GM21367 (cell line): Measurements from ENCODE around the gene CALU.

Experiments used
- ATAC-seq: cut with Tn5 transposase; IDR thresholded peaks from one replicate; pipeline ENCODE4 v1.9.1; 2021; ENCODE audit not compliant: unreplicated experiment

Gene CALU

DNA sequence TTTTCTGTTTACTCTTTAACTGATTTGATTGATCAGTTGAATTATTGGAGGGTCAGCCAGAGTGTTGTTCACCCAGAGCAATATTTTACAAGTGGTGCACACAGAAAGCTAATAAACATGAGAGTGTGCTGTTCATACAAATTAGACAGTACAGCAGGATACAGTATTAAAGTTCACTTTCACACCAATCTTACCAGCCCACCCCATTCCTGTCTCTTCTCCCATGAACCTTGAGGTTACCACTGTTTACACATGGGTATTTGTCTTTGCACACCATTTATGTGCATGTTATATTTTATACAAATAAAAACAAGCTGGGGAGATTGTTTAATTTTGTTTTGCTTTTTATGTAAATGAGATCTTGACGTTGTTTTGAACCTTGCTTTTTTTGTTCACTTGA, 6.5 kb downstream of the CALU start:
- no peak for ATAC-seq

GRCh38 chr7:128747327-128748079, 8.3 kb downstream of the CALU start:
- no peak for ATAC-seq

DNA sequence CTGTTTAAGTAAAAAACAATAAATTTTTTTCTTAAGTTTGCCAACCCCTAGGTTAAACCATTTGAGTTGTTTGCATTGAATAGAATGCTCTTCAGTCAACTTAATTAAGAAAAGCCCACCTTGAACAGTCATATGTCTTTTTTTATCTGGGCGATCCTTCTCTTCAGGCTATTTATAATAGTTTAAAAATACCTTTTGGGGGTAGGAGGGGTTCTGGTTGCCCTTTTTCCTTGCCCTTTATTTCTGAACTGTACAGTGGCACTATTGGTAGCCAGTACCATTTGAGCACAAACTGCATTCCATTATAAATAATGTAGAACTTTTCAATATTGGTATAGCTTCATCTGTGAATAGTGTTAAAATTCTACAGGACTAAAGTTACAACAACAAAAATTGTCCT, 13.1 kb downstream of the CALU start:
- no peak for ATAC-seq

DNA sequence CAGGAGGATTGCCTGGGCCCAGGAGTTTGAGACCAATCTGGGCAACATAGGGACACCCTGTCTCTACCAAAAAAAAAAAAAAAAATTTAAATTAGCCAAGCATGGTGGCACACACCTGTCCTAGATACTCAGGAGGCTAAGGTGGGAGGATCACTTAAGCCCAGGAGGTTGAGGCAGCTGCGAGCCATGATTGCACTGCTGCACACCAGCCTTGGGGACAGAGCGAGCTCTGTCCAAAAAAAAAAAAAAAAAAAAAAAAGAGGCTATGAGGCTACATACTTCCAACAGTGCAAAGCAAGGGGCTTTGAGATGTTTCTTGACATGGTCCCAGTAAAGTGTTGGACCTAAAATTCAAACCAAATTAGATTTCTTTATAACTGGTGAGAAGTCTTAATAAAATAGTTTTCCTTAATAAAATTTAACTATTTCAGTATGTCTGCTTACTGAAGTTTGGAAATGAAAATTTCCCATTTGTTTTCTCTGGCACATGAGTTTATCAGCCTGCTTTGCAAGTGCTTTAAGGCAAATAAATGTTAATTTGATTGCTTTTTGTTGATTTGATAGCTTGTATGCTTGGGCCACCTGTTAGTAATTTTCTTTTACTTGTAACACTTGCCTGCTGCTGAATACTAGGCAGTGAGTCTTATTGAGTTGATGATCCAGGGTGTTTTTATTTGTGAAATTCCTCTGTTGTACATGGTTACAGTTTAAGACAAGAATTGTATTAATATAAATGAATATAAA, 16.1 kb downstream of the CALU start:
- no peak for ATAC-seq

- no peak for ATAC-seq
Measured at GRCh38 chr7:128755819-128756476, 16.8 kb downstream of the CALU start.

DNA sequence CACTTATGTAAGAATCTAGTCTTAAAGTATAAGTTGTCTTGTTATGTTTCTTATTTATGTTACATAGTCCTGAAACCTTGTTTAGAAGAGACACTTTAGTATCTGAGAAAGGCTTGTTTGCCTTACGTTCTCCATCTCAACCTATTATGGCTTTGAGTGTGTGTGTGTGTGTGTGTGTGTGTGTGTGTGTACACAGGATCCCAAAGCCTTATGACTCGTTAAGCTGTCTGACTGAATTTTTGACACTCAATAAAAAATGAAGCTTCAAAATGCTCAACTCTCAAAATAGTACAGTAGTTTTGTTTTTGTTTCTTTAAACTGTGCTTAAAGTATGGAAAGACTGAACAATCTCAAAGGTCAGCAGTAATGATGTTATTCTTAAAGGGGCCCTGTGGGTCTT, 18.0 kb downstream of the CALU start:
- no peak for ATAC-seq

DNA sequence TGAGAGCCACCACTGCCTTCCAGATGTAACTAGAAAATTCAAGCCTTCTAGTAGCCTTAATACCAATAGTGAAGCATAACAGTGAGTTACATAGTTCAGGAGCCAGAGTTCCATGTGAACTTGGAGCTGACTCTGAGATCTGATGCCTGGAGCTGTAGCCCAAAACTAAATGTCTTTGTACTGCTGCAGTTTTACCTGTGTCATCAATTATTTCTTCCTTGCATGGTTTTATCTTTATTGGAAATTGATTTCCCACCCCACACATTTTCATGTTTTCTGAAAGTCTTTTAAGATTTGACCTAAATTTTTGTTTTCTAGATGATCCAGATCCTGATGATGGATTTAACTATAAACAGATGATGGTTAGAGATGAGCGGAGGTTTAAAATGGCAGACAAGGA, 19.4 kb downstream of the CALU start:
- ATAC-seq, result no peak

GRCh38 chr7:128759242-128759641, 20.1 kb downstream of the CALU start:
- no peak for ATAC-seq

DNA sequence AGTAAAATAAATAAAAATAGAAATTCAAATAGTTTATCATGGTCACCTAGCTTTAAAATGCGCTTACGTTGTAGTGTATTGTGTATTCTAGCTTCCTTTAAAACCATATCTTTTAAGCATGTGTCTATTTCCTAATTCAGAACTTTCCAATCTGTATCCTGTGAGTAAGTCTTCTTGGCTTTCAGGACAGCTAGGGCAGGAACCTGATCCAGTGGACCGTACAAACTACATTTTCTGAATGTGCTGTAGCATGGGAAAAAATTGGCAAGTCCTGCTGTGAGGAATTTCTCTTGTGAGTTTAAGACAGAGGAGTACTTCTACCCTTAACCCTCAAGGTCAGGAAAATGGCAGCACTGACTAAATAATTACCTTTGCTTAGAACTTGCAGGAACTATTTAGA, 24.4 kb downstream of the CALU start:
- ATAC-seq, result no peak

- no peak for ATAC-seq
Measured at GRCh38 chr7:128767475-128768110, 28.4 kb downstream of the CALU start.

- no peak for ATAC-seq
Measured at GRCh38 chr7:128770233-128770632, 31.1 kb downstream of the CALU start.

GRCh38 chr7:128773604-128774003, 34.4 kb downstream of the CALU start:
- no peak for ATAC-seq

- ATAC-seq, result no peak
Measured at GRCh38 chr7:128774029-128774689, 35.0 kb downstream of the CALU start.

DNA sequence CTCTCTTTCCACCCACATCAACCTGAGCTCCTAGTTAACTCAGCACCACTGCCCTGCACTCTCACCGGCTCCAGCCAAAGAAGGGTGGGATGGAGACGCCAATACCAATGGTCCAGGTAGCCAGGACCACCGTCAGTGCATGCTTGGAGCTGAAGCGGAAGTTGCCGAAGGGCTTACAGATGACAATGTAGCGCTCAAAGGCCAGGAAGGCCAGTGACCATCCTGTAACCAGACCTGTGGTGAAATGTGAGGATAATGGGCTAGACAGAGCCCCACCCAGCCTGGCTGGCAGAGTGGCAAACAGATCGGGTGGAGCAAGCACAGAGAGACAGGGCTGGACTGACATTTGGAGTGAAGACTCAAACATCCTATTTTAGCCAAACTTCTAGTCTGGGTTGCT, 35.8 kb downstream of the CALU start:
- ATAC-seq, result no peak

- no peak for ATAC-seq
Measured at GRCh38 chr7:128775744-128776474, 36.8 kb downstream of the CALU start, which contains the start of gene OPN1SW. Gene OPN1SW, minus strand, starts transcription at chr7:128775794. Its CDS starts 13 bp downstream, at chr7:128775781.

DNA sequence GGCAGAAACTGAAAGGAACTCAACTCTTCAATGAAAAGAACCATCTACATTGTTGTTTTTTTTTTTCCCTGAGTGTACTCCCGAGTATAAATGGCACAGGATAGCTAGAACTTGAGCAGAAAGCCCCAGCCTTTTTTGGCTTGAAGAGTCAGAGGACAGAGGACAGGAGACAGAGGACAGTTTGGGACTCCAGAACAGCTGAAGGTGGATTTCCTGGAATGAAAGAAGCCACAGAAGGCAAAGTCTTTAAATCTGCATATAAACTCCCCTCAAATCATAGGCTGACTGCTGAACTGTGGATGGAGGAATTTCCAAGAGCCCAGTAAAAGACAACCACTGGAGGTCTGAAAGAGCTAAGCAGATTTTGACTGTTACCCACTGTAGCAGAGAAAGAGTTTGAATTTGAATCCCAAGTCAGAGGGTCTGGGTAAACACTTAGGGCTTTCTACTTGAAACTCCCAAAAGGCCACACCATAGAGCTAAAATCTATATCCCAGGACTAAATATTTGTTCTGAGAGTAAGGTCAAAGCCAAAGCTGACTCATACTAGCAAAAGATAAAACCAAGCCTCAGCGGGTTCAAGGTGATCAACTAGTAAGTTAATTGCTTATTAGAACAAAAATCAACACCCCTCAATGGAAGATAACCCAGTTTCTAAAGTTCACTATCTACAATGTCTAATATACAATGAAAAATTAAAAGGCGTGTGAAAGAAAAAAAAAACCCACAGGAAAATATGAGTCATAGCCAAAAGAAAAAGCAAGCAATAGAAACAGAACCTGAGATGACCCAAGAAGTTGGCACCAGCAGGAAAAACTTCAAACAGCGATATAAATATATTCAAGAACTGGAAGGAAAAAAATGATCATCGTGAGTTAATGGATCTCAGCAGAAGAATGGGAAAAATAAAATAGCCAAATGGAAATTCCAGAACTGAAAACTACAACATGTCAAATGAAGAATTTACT, 38.3 kb downstream of the CALU start:
- no peak for ATAC-seq

GRCh38 chr7:128778946-128779345, 39.8 kb downstream of the CALU start:
- no peak for ATAC-seq

- no peak for ATAC-seq
Measured at GRCh38 chr7:128781126-128781525, 42.0 kb downstream of the CALU start.

DNA sequence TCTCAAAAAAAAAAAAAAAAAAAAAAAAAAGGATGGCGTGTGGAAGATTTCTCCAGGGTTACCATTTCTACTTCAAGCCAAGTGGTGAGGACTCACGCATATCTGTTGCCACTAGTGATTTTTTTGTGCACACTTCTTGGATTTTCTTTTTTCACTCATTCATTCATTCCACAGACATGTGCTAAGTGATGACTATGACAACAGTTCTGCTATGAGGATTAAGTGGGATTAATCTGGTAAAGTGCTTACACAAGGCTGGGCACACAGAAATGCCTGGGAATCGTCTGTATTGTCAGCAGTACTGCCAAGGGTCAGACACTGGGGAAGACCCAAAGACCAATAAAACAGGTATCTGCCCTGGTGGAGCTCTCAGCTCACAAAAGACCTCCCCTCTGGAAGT, 42.7 kb downstream of the CALU start:
- ATAC-seq, result no peak
